Prostate gland (tissue), 2 donors: ENCODE results near the gene CXXC5.

Experiments used
- CTCF ChIP-seq, 4 experiments: fragments of 200-600 bp in 2 of 4; fragments of 450-650 bp in 2 of 4; sonication (generic) in 2 of 4; IDR thresholded peaks; 1 replicate in 3 of 4; 2 replicates in 1 of 4; pipeline ENCODE4 v1.5.1; 2016 to 2019; ENCODE audit warnings: antibody characterized with exemption in 4 of 4, mild to moderate bottlenecking in 2 of 4, moderate library complexity in 2 of 4
- POLR2A ChIP-seq: fragments of 450-650 bp; IDR thresholded peaks from one replicate; pipeline ENCODE4 v1.6.1; 2016; ENCODE audit warnings: antibody characterized with exemption, mild to moderate bottlenecking

GRCh38 chr5:139687656-139688055 lies 39.5 kb downstream of the CXXC5 start:
- TF ChIP-seq CTCF (IDR thresholded peaks at IDR 0.05) (no peak), POLR2A (no peak)
